Lower leg skin (tissue), 3 donors: ENCODE results near the gene UBAC2.

Source experiments
- POLR2A ChIP-seq, 2 donors: fragments of 450-650 bp; IDR thresholded peaks; one replicate each; pipeline ENCODE4 v1.6.1; 2016 to 2017; ENCODE audit warnings: antibody characterized with exemption in 2 of 2, mild to moderate bottlenecking in 1 of 2, moderate library complexity in 1 of 2
- TF ChIP-seq, protein P1 (sequence below), 3 donors: fragments of 450-650 bp; IDR thresholded peaks; one replicate each; pipeline ENCODE4 v1.5.1; 2016; ENCODE audit warnings: antibody characterized with exemption in 3 of 3, mild to moderate bottlenecking in 3 of 3, moderate library complexity in 2 of 3

DNA sequence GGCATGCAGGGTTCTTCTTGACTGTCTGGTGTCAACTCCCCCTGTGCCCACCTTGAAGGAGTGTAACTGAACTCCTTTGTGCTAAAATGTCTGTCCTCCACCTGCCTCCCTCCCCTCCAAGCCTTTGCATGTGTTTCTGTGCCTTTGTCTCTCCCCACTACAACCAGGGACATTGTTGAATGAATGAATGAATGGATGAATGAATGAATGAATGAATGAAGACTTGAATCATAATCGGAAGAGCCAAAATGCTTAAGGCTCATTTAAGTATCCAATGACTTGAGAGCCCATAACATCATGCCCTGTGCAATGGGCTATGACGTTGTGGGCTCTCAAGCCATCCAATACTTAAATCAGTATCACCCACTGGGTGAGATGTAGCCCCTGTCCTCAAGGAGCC, 115.6 kb downstream of the UBAC2 start:
- TF ChIP-seq, protein P1, sequence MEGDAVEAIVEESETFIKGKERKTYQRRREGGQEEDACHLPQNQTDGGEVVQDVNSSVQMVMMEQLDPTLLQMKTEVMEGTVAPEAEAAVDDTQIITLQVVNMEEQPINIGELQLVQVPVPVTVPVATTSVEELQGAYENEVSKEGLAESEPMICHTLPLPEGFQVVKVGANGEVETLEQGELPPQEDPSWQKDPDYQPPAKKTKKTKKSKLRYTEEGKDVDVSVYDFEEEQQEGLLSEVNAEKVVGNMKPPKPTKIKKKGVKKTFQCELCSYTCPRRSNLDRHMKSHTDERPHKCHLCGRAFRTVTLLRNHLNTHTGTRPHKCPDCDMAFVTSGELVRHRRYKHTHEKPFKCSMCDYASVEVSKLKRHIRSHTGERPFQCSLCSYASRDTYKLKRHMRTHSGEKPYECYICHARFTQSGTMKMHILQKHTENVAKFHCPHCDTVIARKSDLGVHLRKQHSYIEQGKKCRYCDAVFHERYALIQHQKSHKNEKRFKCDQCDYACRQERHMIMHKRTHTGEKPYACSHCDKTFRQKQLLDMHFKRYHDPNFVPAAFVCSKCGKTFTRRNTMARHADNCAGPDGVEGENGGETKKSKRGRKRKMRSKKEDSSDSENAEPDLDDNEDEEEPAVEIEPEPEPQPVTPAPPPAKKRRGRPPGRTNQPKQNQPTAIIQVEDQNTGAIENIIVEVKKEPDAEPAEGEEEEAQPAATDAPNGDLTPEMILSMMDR (IDR thresholded peaks at IDR 0.05), result no peak
- no peak for TF ChIP-seq POLR2A (IDR thresholded peaks at IDR 0.05)
